RWPE2 (cell line): ENCODE results near the gene MEIS1.

ENCODE experiments used
- ATAC-seq: fragments of 200-7000 bp; cut with Tn5 transposase; 3 replicates; pipeline ENCODE4 v1.9.1; 2021; ENCODE audit warnings: low read depth
- DNase-seq: peaks from one replicate; pipeline ENCODE4 v3.0.0-alpha.2; 2020; ENCODE audit warnings: low spot score
- H3K27ac ChIP-seq: fragments of 450-650 bp; 2 replicates; pipeline ENCODE4 v1.5.1; 2017; ENCODE audit warnings: mild to moderate bottlenecking; ENCODE audit not compliant: poor library complexity, severe bottlenecking
- H3K27me3 ChIP-seq: fragments of 250-450 bp; sonication (Bioruptor Pico); 2 replicates; pipeline ENCODE4 v1.5.1; 2021; ENCODE audit warnings: mild to moderate bottlenecking, moderate library complexity; ENCODE audit not compliant: insufficient read depth, poor library complexity, severe bottlenecking
- H3K36me3 ChIP-seq: fragments of 250-450 bp; sonication (Bioruptor Pico); 2 replicates; pipeline ENCODE4 v1.5.1; 2020; ENCODE audit warnings: low read depth, mild to moderate bottlenecking, moderate library complexity
- H3K4me1 ChIP-seq: fragments of 250-450 bp; sonication (Bioruptor Pico); 2 replicates; pipeline ENCODE4 v1.5.1; 2021; ENCODE audit warnings: mild to moderate bottlenecking, moderate library complexity; ENCODE audit not compliant: insufficient read depth, poor library complexity, severe bottlenecking
- H3K4me3 ChIP-seq: fragments of 250-450 bp; sonication (Bioruptor Pico); 2 replicates; pipeline ENCODE4 v1.5.1; 2021; ENCODE audit warnings: mild to moderate bottlenecking, moderate library complexity; ENCODE audit not compliant: severe bottlenecking
- H3K9me3 ChIP-seq: fragments of 250-450 bp; sonication (Bioruptor Pico); 2 replicates; pipeline ENCODE4 v1.5.1; 2021; ENCODE audit warnings: mild to moderate bottlenecking, moderate library complexity; ENCODE audit not compliant: severe bottlenecking
- CTCF ChIP-seq: fragments of 450-650 bp; IDR thresholded peaks from one replicate; pipeline ENCODE4 v1.5.1; 2017; ENCODE audit warnings: mild to moderate bottlenecking, moderate library complexity; ENCODE audit not compliant: poor library complexity, severe bottlenecking

Gene MEIS1

GRCh38 chr2:66547118-66547517, 112.2 kb downstream of the MEIS1 start:
- Histone ChIP-seq H3K9me3 (no peaks in the 10 kb centered on the region), H3K4me3 (no peak overlapping the region), H3K27ac (peak overlapping the region; percentile 32), H3K36me3 (no peaks in the 10 kb centered on the region), H3K27me3 (no peaks in the 10 kb centered on the region), H3K4me1 (peaks cover 25% of the 10 kb centered on the region)
- no peak for DNase-seq
- no peak for ATAC-seq
- TF ChIP-seq CTCF: no peak

- Histone ChIP-seq H3K36me3 (no peaks in the 10 kb centered on the region), H3K27me3 (no peaks in the 10 kb centered on the region), H3K27ac (peak overlapping the region; percentile 32), H3K4me3 (no peak overlapping the region), H3K9me3 (no peaks in the 10 kb centered on the region), H3K4me1 (peaks cover 28% of the 10 kb centered on the region)
- DNase-seq (no peak), ATAC-seq (no peak)
- TF ChIP-seq CTCF: no peak
These were observed 113.0 kb downstream of the MEIS1 start for GRCh38 chr2:66547887-66548286.

- TF ChIP-seq CTCF: no peak
- no peak overlapping the region for H3K4me3 ChIP-seq
- DNase-seq (no peak), ATAC-seq (peak; percentile 81)
- H3K9me3 ChIP-seq: no peaks in the 10 kb centered on the region
- peak overlapping the region; percentile 32 for H3K27ac ChIP-seq
- H3K36me3 ChIP-seq: no peaks in the 10 kb centered on the region
- H3K27me3 ChIP-seq: no peaks in the 10 kb centered on the region
- peaks cover 33% of the 10 kb centered on the region for H3K4me1 ChIP-seq
These were observed 113.5 kb downstream of the MEIS1 start for GRCh38 chr2:66548422-66548821.

GRCh38 chr2:66550826-66551225, 115.9 kb downstream of the MEIS1 start:
- no peak for TF ChIP-seq CTCF
- no peaks in the 10 kb centered on the region for H3K36me3 ChIP-seq
- H3K9me3 ChIP-seq: no peaks in the 10 kb centered on the region
- DNase-seq (no peak), ATAC-seq (no peak)
- H3K4me3 ChIP-seq: no peak overlapping the region
- peaks cover 55% of the 10 kb centered on the region for H3K4me1 ChIP-seq
- peak overlapping the region; percentile 53 for H3K27ac ChIP-seq
- H3K27me3 ChIP-seq: no peaks in the 10 kb centered on the region

- DNase-seq: peak; percentile 82
- no peaks in the 10 kb centered on the region for H3K9me3 ChIP-seq
- ATAC-seq: peak; percentile 54
- no peak overlapping the region for H3K4me3 ChIP-seq
- peak overlapping the region; percentile 83 for H3K27ac ChIP-seq
- peaks cover 51% of the 10 kb centered on the region for H3K4me1 ChIP-seq
- TF ChIP-seq CTCF: no peak
- no peaks in the 10 kb centered on the region for H3K36me3 ChIP-seq
- H3K27me3 ChIP-seq: no peaks in the 10 kb centered on the region
These were observed 118.4 kb downstream of the MEIS1 start for GRCh38 chr2:66553370-66553769.
